ENCODE results near the gene HDAC9.

The HDAC9 gene

GRCh38 chr7:18469316-18469715, 26.2 kb upstream of the HDAC9 start:
- H3K4me3 ChIP-seq (ENCODE audit: low read length), result no peak overlapping the region
- no peaks in the 10 kb centered on the region for H3K36me3 ChIP-seq (replicated peaks; ENCODE audit: low read depth, low read length)
- no peaks in the 10 kb centered on the region for H3K4me1 ChIP-seq (ENCODE audit: low read length)
- H3K27ac ChIP-seq (ENCODE audit: low read length), result no peak overlapping the region
- TF ChIP-seq, protein P1, sequence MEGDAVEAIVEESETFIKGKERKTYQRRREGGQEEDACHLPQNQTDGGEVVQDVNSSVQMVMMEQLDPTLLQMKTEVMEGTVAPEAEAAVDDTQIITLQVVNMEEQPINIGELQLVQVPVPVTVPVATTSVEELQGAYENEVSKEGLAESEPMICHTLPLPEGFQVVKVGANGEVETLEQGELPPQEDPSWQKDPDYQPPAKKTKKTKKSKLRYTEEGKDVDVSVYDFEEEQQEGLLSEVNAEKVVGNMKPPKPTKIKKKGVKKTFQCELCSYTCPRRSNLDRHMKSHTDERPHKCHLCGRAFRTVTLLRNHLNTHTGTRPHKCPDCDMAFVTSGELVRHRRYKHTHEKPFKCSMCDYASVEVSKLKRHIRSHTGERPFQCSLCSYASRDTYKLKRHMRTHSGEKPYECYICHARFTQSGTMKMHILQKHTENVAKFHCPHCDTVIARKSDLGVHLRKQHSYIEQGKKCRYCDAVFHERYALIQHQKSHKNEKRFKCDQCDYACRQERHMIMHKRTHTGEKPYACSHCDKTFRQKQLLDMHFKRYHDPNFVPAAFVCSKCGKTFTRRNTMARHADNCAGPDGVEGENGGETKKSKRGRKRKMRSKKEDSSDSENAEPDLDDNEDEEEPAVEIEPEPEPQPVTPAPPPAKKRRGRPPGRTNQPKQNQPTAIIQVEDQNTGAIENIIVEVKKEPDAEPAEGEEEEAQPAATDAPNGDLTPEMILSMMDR (IDR thresholded peaks at IDR 0.05; ENCODE audit: low read depth, low read length), result no peak
- no peak for TF ChIP-seq EZH2phosphoT487 (IDR thresholded peaks at IDR 0.05; ENCODE audit: low read depth)
- H3K79me2 ChIP-seq (ENCODE audit: low read length), result no peaks in the 10 kb centered on the region
- H2AFZ ChIP-seq (ENCODE audit: low read depth, low read length), result no peak overlapping the region
- no peaks in the 10 kb centered on the region for H3K27me3 ChIP-seq (ENCODE audit: low read depth, low read length)
- no peak overlapping the region for H3K9ac ChIP-seq (ENCODE audit: low read length)
- no peak overlapping the region for H3K4me2 ChIP-seq (ENCODE audit: low read length)
- no peaks in the 10 kb centered on the region for H4K20me1 ChIP-seq (ENCODE audit: insufficient read depth, low read length)
- no peaks in the 10 kb centered on the region for H3K9me3 ChIP-seq (ENCODE audit: insufficient read depth, low read length)

GRCh38 chr7:18471476-18472160, 23.9 kb upstream of the HDAC9 start:
- Histone ChIP-seq H3K9ac (ENCODE audit: low read length) (no peak overlapping the region), H3K9me3 (ENCODE audit: insufficient read depth, low read length) (no peaks in the 10 kb centered on the region), H3K27ac (ENCODE audit: low read length) (no peak overlapping the region), H3K79me2 (ENCODE audit: low read length) (no peaks in the 10 kb centered on the region), H3K36me3 (replicated peaks; ENCODE audit: low read depth, low read length) (no peaks in the 10 kb centered on the region), H4K20me1 (ENCODE audit: insufficient read depth, low read length) (no peaks in the 10 kb centered on the region), H3K4me1 (ENCODE audit: low read length) (no peaks in the 10 kb centered on the region), H3K27me3 (ENCODE audit: low read depth, low read length) (no peaks in the 10 kb centered on the region), H3K4me2 (ENCODE audit: low read length) (no peak overlapping the region), H3K4me3 (ENCODE audit: low read length) (no peak overlapping the region), H2AFZ (ENCODE audit: low read depth, low read length) (no peak overlapping the region)
- no peak for TF ChIP-seq EZH2phosphoT487 (IDR thresholded peaks at IDR 0.05; ENCODE audit: low read depth)
- TF ChIP-seq, protein P1 (IDR thresholded peaks at IDR 0.05; ENCODE audit: low read depth, low read length), result no peak

DNA sequence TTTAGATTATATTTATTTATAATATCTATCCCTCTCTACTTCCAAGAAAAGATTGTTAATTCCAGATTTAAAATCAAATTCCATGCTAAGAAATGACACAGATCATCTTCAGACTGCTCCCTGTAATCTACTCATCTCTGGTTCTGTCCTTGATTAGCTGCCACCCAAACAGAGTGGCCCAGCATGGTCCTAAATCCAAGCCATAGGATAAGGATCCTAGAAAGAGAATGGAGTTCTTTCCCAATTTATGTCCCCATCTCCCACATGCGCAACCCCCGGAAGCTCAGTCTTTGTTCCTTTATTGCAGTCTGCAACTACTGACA, 23.4 kb upstream of the HDAC9 start:
- Histone ChIP-seq H3K9ac (ENCODE audit: low read length) (no peak overlapping the region), H3K27me3 (ENCODE audit: low read depth, low read length) (no peaks in the 10 kb centered on the region), H4K20me1 (ENCODE audit: insufficient read depth, low read length) (no peaks in the 10 kb centered on the region), H3K4me3 (ENCODE audit: low read length) (no peak overlapping the region), H3K27ac (ENCODE audit: low read length) (no peak overlapping the region), H3K9me3 (ENCODE audit: insufficient read depth, low read length) (no peaks in the 10 kb centered on the region), H3K79me2 (ENCODE audit: low read length) (no peaks in the 10 kb centered on the region), H3K4me1 (ENCODE audit: low read length) (no peaks in the 10 kb centered on the region), H3K4me2 (ENCODE audit: low read length) (no peak overlapping the region), H3K36me3 (replicated peaks; ENCODE audit: low read depth, low read length) (no peaks in the 10 kb centered on the region), H2AFZ (ENCODE audit: low read depth, low read length) (no peak overlapping the region)
- TF ChIP-seq, protein P1 (IDR thresholded peaks at IDR 0.05; ENCODE audit: low read depth, low read length), result no peak
- no peak for TF ChIP-seq EZH2phosphoT487 (IDR thresholded peaks at IDR 0.05; ENCODE audit: low read depth)

- H3K4me3 ChIP-seq (ENCODE audit: low read length), result no peak overlapping the region
- H4K20me1 ChIP-seq (ENCODE audit: insufficient read depth, low read length), result no peaks in the 10 kb centered on the region
- no peak overlapping the region for H2AFZ ChIP-seq (ENCODE audit: low read depth, low read length)
- TF ChIP-seq, protein P1 (IDR thresholded peaks at IDR 0.05; ENCODE audit: low read depth, low read length), result no peak
- TF ChIP-seq EZH2phosphoT487 (IDR thresholded peaks at IDR 0.05; ENCODE audit: low read depth), result no peak
- H3K4me1 ChIP-seq (ENCODE audit: low read length), result no peaks in the 10 kb centered on the region
- H3K27ac ChIP-seq (ENCODE audit: low read length), result no peak overlapping the region
- H3K27me3 ChIP-seq (ENCODE audit: low read depth, low read length), result no peaks in the 10 kb centered on the region
- H3K36me3 ChIP-seq (replicated peaks; ENCODE audit: low read depth, low read length), result no peaks in the 10 kb centered on the region
- H3K9ac ChIP-seq (ENCODE audit: low read length), result no peak overlapping the region
- no peaks in the 10 kb centered on the region for H3K79me2 ChIP-seq (ENCODE audit: low read length)
- H3K4me2 ChIP-seq (ENCODE audit: low read length), result no peak overlapping the region
- no peaks in the 10 kb centered on the region for H3K9me3 ChIP-seq (ENCODE audit: insufficient read depth, low read length)
Observed at GRCh38 chr7:18473119-18473518, 22.4 kb upstream of the HDAC9 start.

Data from OCI-LY3 (cell line).